ENCODE data around the gene BRPF3.

Gene BRPF3

DNA sequence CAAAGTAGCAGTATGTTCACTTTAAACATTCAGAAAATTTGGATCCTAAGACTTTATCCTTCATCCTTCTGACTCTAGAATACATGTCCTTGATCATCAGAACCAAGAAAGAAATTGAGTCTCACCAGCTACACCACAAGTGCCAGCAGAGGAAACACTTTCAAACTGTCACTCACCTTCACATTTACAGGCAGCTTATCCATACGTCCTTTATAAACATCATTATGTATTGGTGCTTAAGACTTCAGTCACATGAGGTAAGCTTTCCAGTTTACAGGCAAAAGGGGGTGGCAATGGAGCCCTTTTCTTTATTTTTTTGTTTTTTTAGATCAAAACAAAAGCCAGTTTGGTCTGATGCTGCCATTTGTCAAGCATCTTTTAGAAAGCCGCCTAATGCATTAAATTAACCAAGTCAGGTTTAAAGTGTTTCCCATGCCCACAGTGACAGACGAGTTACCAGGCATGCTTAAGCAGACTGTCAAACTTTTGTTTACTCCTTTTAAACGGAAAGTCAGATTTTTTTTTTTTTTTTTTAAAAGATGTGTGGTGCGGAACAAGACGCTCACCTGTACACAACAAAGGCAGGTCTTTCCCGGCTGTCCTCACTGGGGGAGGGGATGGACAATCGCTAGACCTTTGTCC, 952 bp upstream of the BRPF3 start:
- Histone ChIP-seq H4K20me1 (peaks cover 0 to 16% (median 0%) of the 10 kb centered on the region in 11 experiments; a peak in 1 of 22 replicates), H3K4me2 (peak overlapping the region; percentile 79 to 95 (median 88)), H3K36me3 (peaks cover 12 to 29% (median 25%) of the 10 kb centered on the region in 11 experiments), H3K4me1 (peaks cover 13 to 29% (median 18%) of the 10 kb centered on the region in 10 experiments), H3K27me3 (no peaks in the 10 kb centered on the region), H3K4me3 (peak overlapping the region; percentile 70 to 88 (median 78)), H3K9me3 (replicated peaks in 1 of 11) (peaks cover 0 to 29% (median 26%) of the 10 kb centered on the region in 11 experiments; a peak in 18 of 22 replicates), H3K9ac (peak overlapping the region; percentile 94 to 98 (median 96)), H3K27ac (peak overlapping the region in 9 of 11 experiments; percentile 90 to 98 (median 94); a peak in 9 of 22 replicates)
- TF ChIP-seq Cebpa-rat (IDR thresholded peaks at IDR 0.05) = no peak

DNA sequence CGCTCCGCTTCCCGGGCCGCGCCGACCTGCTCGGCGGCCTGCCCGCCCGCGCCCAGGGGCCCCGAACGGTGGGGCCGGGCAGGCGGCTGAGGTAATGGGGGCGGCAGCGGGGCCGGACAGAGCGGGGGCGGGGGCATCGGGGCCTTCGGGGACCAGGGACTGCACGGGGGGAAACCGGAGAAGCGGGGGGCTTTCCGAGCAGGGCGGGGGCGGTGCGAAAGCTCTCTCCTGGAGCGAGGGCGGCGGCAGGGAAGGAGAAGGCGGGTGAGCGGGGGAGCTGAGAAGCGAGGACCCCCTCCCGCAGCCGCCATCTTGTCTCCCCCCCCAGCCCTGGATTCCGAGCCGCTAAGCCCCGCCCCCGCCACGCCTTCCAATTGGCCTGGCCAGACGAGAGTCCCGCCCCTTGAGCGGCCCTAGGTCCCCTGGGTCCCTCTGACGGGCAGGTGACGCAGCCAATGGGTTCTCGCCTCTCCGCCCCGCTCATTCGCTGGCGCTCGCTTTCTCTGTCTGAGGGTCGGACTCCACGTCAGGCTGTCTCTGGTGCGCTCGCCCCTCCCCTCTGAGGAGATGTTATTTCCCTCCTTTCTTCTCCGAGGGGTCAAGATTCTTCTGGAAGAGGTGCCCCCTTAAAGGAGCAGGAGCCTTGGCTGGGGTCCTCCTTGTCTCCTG, 470 bp downstream of the BRPF3 start:
- H3K4me2 ChIP-seq = peak overlapping the region; percentile 83 to 95 (median 88)
- H3K9ac ChIP-seq = peak overlapping the region; percentile 94 to 98 (median 96)
- H3K4me1 ChIP-seq = peaks cover 20 to 42% (median 31%) of the 10 kb centered on the region in 10 experiments
- H3K36me3 ChIP-seq = peaks cover 26 to 43% (median 39%) of the 10 kb centered on the region in 11 experiments
- peak overlapping the region; percentile 90 to 98 (median 94) for H3K27ac ChIP-seq
- peaks cover 0 to 28% (median 0%) of the 10 kb centered on the region in 11 experiments; a peak in 1 of 22 replicates for H4K20me1 ChIP-seq
- H3K27me3 ChIP-seq = no peaks in the 10 kb centered on the region
- no peak for TF ChIP-seq Cebpa-rat (IDR thresholded peaks at IDR 0.05)
- peaks cover 5 to 44% (median 40%) of the 10 kb centered on the region in 11 experiments; a peak in 20 of 22 replicates for H3K9me3 ChIP-seq (replicated peaks in 1 of 11)
- peak overlapping the region; percentile 70 to 88 (median 78) for H3K4me3 ChIP-seq

DNA sequence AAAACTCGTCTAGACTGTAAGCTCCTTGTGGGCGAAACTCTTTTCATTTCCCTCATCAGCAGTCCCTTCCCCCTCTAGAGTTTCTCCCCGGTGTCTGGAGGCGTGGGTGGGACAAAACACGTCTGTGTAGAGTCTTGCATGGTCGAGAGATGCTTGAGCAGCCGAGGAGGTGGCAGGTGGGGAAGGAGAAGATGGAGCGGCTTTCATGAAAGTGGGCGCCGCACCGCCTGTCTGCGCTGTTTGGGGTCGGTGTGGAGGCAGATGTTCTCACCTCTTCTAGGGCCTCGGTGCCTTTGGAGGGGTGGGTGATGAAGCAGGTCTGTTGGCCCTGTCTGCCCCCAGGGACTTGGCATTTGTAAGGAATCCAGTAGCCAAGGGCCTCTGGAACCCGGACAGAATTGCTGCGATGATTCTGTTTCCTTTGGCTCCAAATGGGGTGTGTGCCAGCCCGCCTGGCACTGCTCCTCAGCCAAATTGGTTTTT, 1.2 kb downstream of the BRPF3 start:
- H3K9me3 ChIP-seq (replicated peaks in 1 of 11) = peaks cover 5 to 51% (median 48%) of the 10 kb centered on the region in 11 experiments; a peak in 21 of 22 replicates
- peak overlapping the region; percentile 70 to 88 (median 78); a peak in 18 of 20 replicates for H3K4me3 ChIP-seq
- H3K36me3 ChIP-seq = peaks cover 34 to 51% (median 46%) of the 10 kb centered on the region in 11 experiments
- no peaks in the 10 kb centered on the region for H3K27me3 ChIP-seq
- H3K27ac ChIP-seq = peak overlapping the region in 3 of 11 experiments; percentile 13 to 98 (median 92); a peak in 4 of 22 replicates
- peak overlapping the region; percentile 61 to 88 (median 75) for H3K4me2 ChIP-seq
- H3K9ac ChIP-seq = peak overlapping the region in 4 of 11 experiments; percentile 95 to 98 (median 96); a peak in 6 of 22 replicates
- H4K20me1 ChIP-seq = peaks cover 0 to 28% (median 0%) of the 10 kb centered on the region in 11 experiments; a peak in 2 of 22 replicates
- TF ChIP-seq Cebpa-rat (IDR thresholded peaks at IDR 0.05) = no peak
- peaks cover 23 to 45% (median 33%) of the 10 kb centered on the region in 10 experiments for H3K4me1 ChIP-seq

DNA sequence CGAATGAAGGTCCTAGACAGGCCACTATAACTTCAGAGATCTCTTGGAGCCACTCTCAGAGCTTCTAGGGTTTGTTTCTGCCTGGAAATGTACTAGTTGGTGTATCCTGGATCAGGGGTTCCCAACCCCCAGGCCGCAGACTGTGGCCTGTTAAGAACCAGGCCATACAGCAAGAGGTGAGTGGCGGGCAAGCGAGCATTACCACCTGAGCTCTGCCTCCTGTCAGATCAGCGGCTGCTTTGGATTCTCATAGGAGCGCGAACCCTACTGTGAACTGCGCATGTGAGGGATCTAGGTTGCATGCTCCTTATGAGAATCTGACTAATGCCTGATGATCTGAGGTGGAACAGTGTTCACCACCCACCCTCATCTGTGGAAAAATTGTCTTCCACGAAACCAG, 2.4 kb downstream of the BRPF3 start:
- Histone ChIP-seq H3K4me2 (peak overlapping the region in 4 of 11 experiments; percentile 61 to 84 (median 70); a peak in 3 of 22 replicates), H4K20me1 (peaks cover 0 to 28% (median 0%) of the 10 kb centered on the region in 11 experiments; a peak in 7 of 22 replicates)
- TF ChIP-seq Cebpa-rat (IDR thresholded peaks at IDR 0.05) = no peak

DNA sequence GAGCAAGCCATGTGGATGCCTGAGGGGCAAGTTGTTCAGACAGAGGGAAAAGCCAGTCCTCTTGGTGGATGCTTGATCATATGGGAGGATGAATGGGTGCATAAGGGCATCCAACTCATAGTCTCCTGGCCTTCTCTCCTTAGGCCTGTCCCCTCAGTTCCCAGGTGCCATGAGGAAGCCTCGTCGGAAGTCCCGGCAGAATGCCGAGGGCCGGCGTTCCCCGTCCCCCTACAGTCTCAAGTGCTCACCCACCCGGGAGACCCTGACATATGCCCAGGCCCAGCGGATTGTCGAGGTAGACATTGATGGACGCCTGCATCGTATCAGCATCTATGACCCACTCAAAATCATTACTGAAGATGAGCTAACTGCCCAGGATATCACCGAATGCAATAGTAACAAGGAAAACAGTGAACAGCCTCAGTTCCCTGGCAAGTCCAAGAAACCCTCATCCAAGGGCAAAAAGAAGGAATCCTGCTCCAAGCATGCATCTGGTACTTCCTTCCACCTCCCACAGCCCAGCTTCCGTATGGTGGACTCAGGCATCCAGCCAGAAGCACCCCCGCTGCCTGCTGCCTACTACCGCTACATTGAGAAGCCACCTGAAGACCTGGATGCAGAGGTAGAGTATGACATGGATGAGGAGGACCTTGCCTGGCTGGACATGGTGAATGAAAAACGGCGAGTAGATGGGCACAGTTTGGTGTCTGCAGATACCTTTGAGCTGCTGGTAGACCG, 3.8 kb downstream of the BRPF3 start:
- Histone ChIP-seq H3K9ac (no peak overlapping the region), H3K4me2 (peak overlapping the region in 3 of 11 experiments; percentile 46 to 70 (median 69); a peak in 3 of 22 replicates), H4K20me1 (peaks cover 5 to 41% (median 13%) of the 10 kb centered on the region in 11 experiments; a peak in 13 of 22 replicates), H3K9me3 (replicated peaks in 1 of 11) (peaks cover 5 to 72% (median 66%) of the 10 kb centered on the region in 11 experiments; a peak in 21 of 22 replicates), H3K4me1 (peaks cover 41 to 62% (median 52%) of the 10 kb centered on the region in 10 experiments), H3K27me3 (no peaks in the 10 kb centered on the region), H3K36me3 (peaks cover 55 to 76% (median 72%) of the 10 kb centered on the region in 11 experiments), H3K27ac (no peak overlapping the region), H3K4me3 (0 out of 20 replicates have a peak overlapping the region, but pooled peaks of 1 of the 10 experiments have one; percentile 9)
- TF ChIP-seq Cebpa-rat (IDR thresholded peaks at IDR 0.05) = no peak

More for the DNA sequence above, 2.4 kb downstream of the BRPF3 start:
- H3K4me3 ChIP-seq = no peak overlapping the region
- peaks cover 32 to 57% (median 42%) of the 10 kb centered on the region in 10 experiments for H3K4me1 ChIP-seq
- H3K9ac ChIP-seq = no peak overlapping the region; a peak in 1 of 22 replicates
- no peak overlapping the region for H3K27ac ChIP-seq
- H3K27me3 ChIP-seq = no peaks in the 10 kb centered on the region
- peaks cover 5 to 63% (median 60%) of the 10 kb centered on the region in 11 experiments; a peak in 21 of 22 replicates for H3K9me3 ChIP-seq (replicated peaks in 1 of 11)
- peaks cover 44 to 63% (median 59%) of the 10 kb centered on the region in 11 experiments for H3K36me3 ChIP-seq

DNA sequence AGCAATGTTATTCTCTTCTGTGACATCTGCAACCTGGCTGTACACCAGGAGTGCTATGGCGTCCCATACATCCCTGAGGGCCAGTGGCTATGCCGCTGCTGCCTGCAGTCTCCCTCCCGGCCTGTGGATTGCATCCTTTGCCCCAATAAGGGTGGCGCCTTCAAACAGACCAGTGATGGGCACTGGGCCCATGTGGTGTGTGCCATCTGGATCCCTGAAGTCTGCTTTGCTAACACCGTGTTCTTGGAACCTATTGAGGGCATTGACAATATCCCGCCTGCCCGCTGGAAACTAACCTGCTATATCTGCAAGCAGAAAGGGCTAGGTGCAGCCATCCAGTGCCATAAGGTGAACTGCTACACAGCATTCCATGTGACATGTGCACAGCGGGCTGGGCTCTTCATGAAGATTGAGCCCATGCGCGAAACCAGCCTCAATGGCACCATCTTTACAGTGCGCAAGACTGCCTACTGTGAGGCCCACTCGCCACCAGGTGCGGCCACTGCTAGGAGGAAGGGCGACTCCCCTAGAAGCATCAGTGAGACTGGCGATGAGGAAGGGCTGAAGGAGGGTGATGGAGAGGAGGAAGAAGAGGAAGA, 4.6 kb downstream of the BRPF3 start:
- Histone ChIP-seq H3K27me3 (no peaks in the 10 kb centered on the region), H3K27ac (no peak overlapping the region; a peak in 1 of 22 replicates), H3K36me3 (peaks cover 63 to 84% (median 80%) of the 10 kb centered on the region in 11 experiments), H4K20me1 (peaks cover 5 to 49% (median 19%) of the 10 kb centered on the region in 11 experiments; a peak in 13 of 22 replicates), H3K9me3 (replicated peaks in 1 of 11) (peaks cover 5 to 72% (median 66%) of the 10 kb centered on the region in 11 experiments; a peak in 21 of 22 replicates), H3K4me3 (peak overlapping the region in 8 of 10 experiments; percentile 3 to 47 (median 26); a peak in 11 of 20 replicates), H3K4me2 (peak overlapping the region; percentile 44 to 85 (median 69)), H3K4me1 (peaks cover 38 to 54% (median 44%) of the 10 kb centered on the region in 10 experiments), H3K9ac (no peak overlapping the region)
- no peak for TF ChIP-seq Cebpa-rat (IDR thresholded peaks at IDR 0.05)

DNA sequence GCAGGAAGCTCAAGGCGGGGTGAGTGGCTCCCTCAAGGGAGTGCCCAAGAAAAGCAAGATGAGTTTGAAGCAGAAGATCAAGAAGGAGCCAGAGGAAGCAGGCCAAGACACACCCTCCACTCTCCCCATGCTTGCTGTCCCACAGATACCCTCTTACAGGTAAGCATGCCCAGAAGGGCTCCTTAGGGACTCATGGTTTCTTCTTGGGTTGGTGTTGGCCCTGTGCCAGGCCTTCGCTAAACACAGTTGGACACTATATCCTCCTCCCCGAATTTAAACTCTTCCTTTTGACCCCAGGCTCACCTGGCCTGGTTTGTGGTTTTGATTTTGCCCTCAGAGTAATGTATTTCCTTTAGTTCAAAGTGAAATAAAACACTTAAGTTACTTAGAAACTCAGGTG, 5.1 kb downstream of the BRPF3 start:
- H4K20me1 ChIP-seq = peaks cover 5 to 54% (median 21%) of the 10 kb centered on the region in 11 experiments; a peak in 15 of 22 replicates
- peak overlapping the region in 8 of 10 experiments; percentile 3 to 47 (median 26); a peak in 12 of 20 replicates for H3K4me3 ChIP-seq
- H3K36me3 ChIP-seq = peaks cover 68 to 89% (median 85%) of the 10 kb centered on the region in 11 experiments
- TF ChIP-seq Cebpa-rat (IDR thresholded peaks at IDR 0.05) = no peak
- H3K4me1 ChIP-seq = peaks cover 38 to 54% (median 43%) of the 10 kb centered on the region in 10 experiments
- no peaks in the 10 kb centered on the region for H3K27me3 ChIP-seq
- peaks cover 5 to 72% (median 66%) of the 10 kb centered on the region in 11 experiments; a peak in 21 of 22 replicates for H3K9me3 ChIP-seq (replicated peaks in 1 of 11)
- no peak overlapping the region for H3K9ac ChIP-seq
- no peak overlapping the region; a peak in 1 of 22 replicates for H3K27ac ChIP-seq
- H3K4me2 ChIP-seq = peak overlapping the region; percentile 44 to 85 (median 69)

Measured in BLaER1 treated with 17β-estradiol and CSF1 and Interleukin-3, amounts not matched to agents 10 nM and 100 nM (cell line).